Right lobe of liver (tissue), 4 donors: ENCODE measurements around the gene RANBP3.

Experiments
- CTCF ChIP-seq, 4 donors: fragments of 200-600 bp in 3 of 4; fragments of 450-650 bp in 1 of 4; IDR thresholded peaks; one replicate each; pipeline versions ENCODE4 v1.5.1 to v1.8.0; 2016 to 2022; ENCODE audit warnings: antibody characterized with exemption in 4 of 4, mild to moderate bottlenecking in 2 of 4
- POLR2A ChIP-seq: fragments of 450-650 bp; IDR thresholded peaks from one replicate; pipeline ENCODE4 v1.6.1; 2017; ENCODE audit warnings: antibody characterized with exemption, mild to moderate bottlenecking
- donor health status: DM: no; HTN: no; CAD: no.
- donor health status: DM: no; HTN: no; CAD: no.
- donor health status: DM: no; HTN: yes; CAD: no.

GRCh38 chr19:5932146-5932545 lies 45.8 kb downstream of the RANBP3 start:
- TF ChIP-seq CTCF (IDR thresholded peaks at IDR 0.05) (no peak), POLR2A (no peak)
